Stimulated activated CD4-positive, alpha-beta T cell treated with anti-CD3 and anti-CD28 coated beads, Interleukin-12 subunit alpha, Interleukin-12 subunit beta, amount 100 ng/mL, for 48 hours (primary cell): ENCODE results near the gene SLC16A4.
"Not testable (repeated sequence)": the region's sequence is repeated elsewhere in the genome, so short reads cannot be mapped to it uniquely, and the experiment has no call there.

Experiments used
- DNase-seq, 3 donors: peaks; one replicate each; pipeline ENCODE4 v3.0.0-alpha.2; 2020; ENCODE audit warnings: low read depth in 2 of 3, low spot score in 1 of 3

Gene SLC16A4

GRCh38 chr1:110390692-110391245, at the start of gene SLC16A4:
Gene SLC16A4 (minus strand): TSS chr1:110391026. CDS start chr1:110389323, 1,703 bp downstream.
- DNase-seq = no peak

- not testable (repeated sequence) for DNase-seq
Measured at GRCh38 chr1:110439873-110440272, 49.0 kb upstream of the SLC16A4 start.

GRCh38 chr1:110438893-110439292, 48.1 kb upstream of the SLC16A4 start:
- DNase-seq = no peak

- DNase-seq = not testable (repeated sequence)
Measured at GRCh38 chr1:110437645-110438299, 46.9 kb upstream of the SLC16A4 start.

GRCh38 chr1:110436635-110437034, 45.8 kb upstream of the SLC16A4 start:
- DNase-seq = no peak

- no peak for DNase-seq
Measured at GRCh38 chr1:110434946-110435345, 44.1 kb upstream of the SLC16A4 start.

GRCh38 chr1:110433803-110434202, 43.0 kb upstream of the SLC16A4 start:
- no peak for DNase-seq

- DNase-seq = no peak
Measured at GRCh38 chr1:110433213-110433612, 42.4 kb upstream of the SLC16A4 start.

- DNase-seq = no peak
Measured at GRCh38 chr1:110430901-110431300, 40.1 kb upstream of the SLC16A4 start.

- no peak for DNase-seq
Measured at GRCh38 chr1:110430366-110430765, 39.5 kb upstream of the SLC16A4 start.

GRCh38 chr1:110428946-110429345, 38.1 kb upstream of the SLC16A4 start:
- DNase-seq = no peak

- no peak for DNase-seq
Measured at GRCh38 chr1:110426854-110427253, 36.0 kb upstream of the SLC16A4 start.

- DNase-seq = no peak
Measured at GRCh38 chr1:110425612-110426152, 34.9 kb upstream of the SLC16A4 start.

GRCh38 chr1:110424699-110425611, 34.1 kb upstream of the SLC16A4 start:
- no peak for DNase-seq

GRCh38 chr1:110420874-110421793, 30.3 kb upstream of the SLC16A4 start:
- no peak for DNase-seq

GRCh38 chr1:110420023-110420662, 29.3 kb upstream of the SLC16A4 start:
- DNase-seq = no peak

GRCh38 chr1:110418729-110419128, 27.9 kb upstream of the SLC16A4 start:
- DNase-seq = no peak

GRCh38 chr1:110413045-110413444, 22.2 kb upstream of the SLC16A4 start:
- DNase-seq = not testable (repeated sequence)

- peak; percentile 44 to 54 (median 48) for DNase-seq
Measured at GRCh38 chr1:110412576-110412975, 21.8 kb upstream of the SLC16A4 start.

GRCh38 chr1:110411173-110411735, 20.4 kb upstream of the SLC16A4 start:
- DNase-seq = no peak
